Measurements from ENCODE around the gene RSPH1. TPM values are rescaled to one million over a fixed set of nuclear protein-coding genes. Genes with fewer than 3 reads are reported as not detected.

RSPH1 gene
- total RNA-seq, 2 experiments from 2014 or later: not detected

DNA sequence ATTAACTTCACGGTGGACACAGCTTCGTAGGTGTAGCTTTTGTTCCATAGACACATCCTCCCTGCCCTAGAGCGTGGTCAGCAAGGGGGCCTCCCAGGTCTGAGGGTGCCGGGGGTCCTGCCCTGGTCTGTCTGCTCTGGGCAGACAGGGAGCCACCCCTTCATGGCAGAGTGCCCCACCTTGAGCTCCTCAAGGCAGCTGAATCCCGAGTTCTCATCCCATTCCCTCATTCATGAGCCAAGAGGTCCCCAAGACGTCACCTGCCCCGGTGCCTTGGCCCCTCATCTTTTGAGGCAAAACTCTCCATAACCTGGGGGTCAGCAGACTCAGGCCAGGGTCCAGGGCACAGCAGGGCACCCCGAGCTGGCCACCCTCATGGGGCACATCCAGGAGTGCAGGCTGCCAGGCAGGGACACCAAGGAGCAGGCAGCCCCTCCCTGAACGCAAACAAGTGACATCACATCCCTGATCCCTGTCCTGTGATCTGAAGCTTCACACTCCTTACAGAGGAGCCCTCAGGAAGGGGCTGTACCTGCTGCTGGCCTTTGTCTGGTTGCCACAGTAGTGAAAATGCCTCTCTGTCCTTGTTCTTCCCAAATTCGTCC lies 69.0 kb downstream of the RSPH1 start:
- Mint-ChIP-seq H3K27ac (peak overlapping the region; percentile 63), H3K9me3 (ENCODE audit: low read depth) (peaks cover 3% of the 10 kb centered on the region), H3K36me3 (peaks cover 84% of the 10 kb centered on the region), H3K4me3 (no peak overlapping the region), H3K4me1 (peaks cover 54% of the 10 kb centered on the region), H3K27me3 (no peaks in the 10 kb centered on the region)
- ATAC-seq (no peak), DNase-seq (no peak)
- CTCF ChIA-PET: interaction anchor here (1.0 to 3.2 kb wide), 6 partner anchors 8 to 66 kb away, joined by 3 to 18 read pairs (median 4); partner anchors contain the start of gene UBASH3A

DNA sequence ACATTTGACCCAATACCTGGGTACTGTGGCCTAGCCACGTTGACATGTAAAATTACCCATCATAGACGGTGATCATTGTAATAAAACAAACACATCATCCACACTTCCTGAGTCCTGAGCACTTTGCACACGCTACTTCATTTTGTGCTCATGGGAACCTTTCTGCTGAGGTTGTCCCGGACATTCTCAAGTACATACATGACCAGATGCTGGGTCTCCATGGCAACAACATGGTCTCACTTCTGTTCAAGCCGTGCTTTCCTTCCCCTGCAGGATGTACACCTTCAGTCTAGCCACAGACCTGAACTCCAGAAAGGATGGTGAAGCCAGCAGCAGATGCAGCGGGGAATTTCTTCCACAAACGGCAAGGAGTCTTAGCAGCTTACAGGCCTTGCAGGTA lies 69.6 kb downstream of the RSPH1 start:
- H3K4me1 Mint-ChIP-seq: peaks cover 60% of the 10 kb centered on the region
- peak overlapping the region; percentile 93 for H3K27ac Mint-ChIP-seq
- DNase-seq (no peak), ATAC-seq (no peak)
- CTCF ChIA-PET: interaction anchor here (0.8 to 3.2 kb wide), 7 partner anchors 7 to 66 kb away, joined by 3 to 18 read pairs (median 3); partner anchors contain the start of gene UBASH3A
- no peaks in the 10 kb centered on the region for H3K9me3 Mint-ChIP-seq (ENCODE audit: low read depth)
- no peaks in the 10 kb centered on the region for H3K27me3 Mint-ChIP-seq
- peaks cover 84% of the 10 kb centered on the region for H3K36me3 Mint-ChIP-seq
- no peak overlapping the region for H3K4me3 Mint-ChIP-seq

DNA sequence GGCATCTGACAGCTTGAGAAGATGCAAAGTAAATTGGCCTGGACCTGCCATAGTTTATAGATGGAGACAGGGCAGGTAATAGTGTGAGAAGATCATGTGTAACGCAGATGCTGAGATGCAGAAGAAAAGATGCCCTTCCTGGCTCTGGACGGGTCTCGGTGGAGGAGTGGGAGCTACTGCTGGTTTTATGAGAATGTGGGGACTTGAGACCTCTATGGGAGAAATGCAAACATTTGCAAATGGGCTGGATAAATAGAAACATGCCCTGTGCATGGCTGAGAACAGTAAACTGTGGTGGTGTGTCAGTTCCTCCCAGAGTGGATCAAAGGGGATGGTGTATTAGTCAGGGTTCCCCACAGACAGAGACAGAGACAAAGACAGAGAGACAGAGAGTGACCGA lies 70.4 kb downstream of the RSPH1 start:
- Mint-ChIP-seq H3K27ac (peak overlapping the region; percentile 93), H3K9me3 (ENCODE audit: low read depth) (no peaks in the 10 kb centered on the region), H3K27me3 (no peaks in the 10 kb centered on the region), H3K36me3 (peaks cover 84% of the 10 kb centered on the region), H3K4me3 (peak overlapping the region; percentile 52), H3K4me1 (peaks cover 68% of the 10 kb centered on the region)
- peak; percentile 30 for ATAC-seq
- peak; percentile 61 for DNase-seq
- CTCF ChIA-PET: interaction anchor here (0.8 to 8.0 kb wide), 9 partner anchors 10 to 87 kb away, joined by 3 to 41 read pairs (median 4); partner anchors contain the start of gene UBASH3A

DNA sequence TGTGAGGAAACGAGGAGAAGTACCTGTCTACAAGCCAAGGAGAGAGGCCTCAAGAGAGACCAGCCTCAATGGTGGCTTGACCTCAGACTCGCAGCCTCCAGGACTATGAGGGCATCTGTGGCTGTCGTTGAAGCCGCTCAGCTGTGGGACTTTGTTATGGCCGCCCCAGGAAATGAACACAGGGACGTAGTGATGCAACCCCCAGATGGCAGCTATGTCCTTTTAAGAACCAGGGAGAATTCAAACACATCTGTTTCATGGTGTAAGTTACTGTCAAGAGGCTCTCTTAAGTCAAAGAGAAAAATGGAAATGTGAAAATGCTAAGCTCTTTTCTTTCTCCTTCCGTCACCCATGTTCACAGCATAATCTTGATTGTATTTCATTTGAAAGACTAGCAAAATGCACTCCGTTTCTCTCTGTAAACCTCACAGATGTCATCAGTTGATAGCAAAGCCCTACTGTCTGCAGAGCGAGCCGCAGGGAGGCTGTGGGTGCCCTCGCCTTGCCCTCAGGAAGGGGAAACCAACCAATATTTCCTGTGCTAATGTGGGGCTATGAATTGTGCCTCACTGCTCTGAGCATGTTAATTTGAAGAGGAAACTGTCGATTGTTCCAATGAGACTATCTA lies 71.0 kb downstream of the RSPH1 start:
- CTCF ChIA-PET: interaction anchor here (1.0 to 8.0 kb wide), 7 partner anchors 9 to 87 kb away, joined by 3 to 41 read pairs (median 7); partner anchors contain the start of gene UBASH3A
- ATAC-seq: peak; percentile 70
- Mint-ChIP-seq H3K27me3 (no peaks in the 10 kb centered on the region), H3K4me1 (peaks cover 72% of the 10 kb centered on the region), H3K27ac (peak overlapping the region; percentile 93), H3K9me3 (ENCODE audit: low read depth) (no peaks in the 10 kb centered on the region), H3K36me3 (peaks cover 82% of the 10 kb centered on the region), H3K4me3 (peak overlapping the region; percentile 52)
- DNase-seq: peak; percentile 93

- peaks cover 85% of the 10 kb centered on the region for H3K4me1 Mint-ChIP-seq
- CTCF ChIA-PET: interaction anchor here (1.2 to 8.0 kb wide), 7 partner anchors 9 to 42 kb away, joined by 3 to 41 read pairs (median 6); partner anchors contain the start of gene UBASH3A
- H3K27me3 Mint-ChIP-seq: no peaks in the 10 kb centered on the region
- peak overlapping the region; percentile 52 for H3K4me3 Mint-ChIP-seq
- peaks cover 5% of the 10 kb centered on the region for H3K9me3 Mint-ChIP-seq (ENCODE audit: low read depth)
- H3K36me3 Mint-ChIP-seq: peaks cover 82% of the 10 kb centered on the region
- H3K27ac Mint-ChIP-seq: peak overlapping the region; percentile 93
- no peak for DNase-seq
- no peak for ATAC-seq
These were observed 72.3 kb downstream of the RSPH1 start for GRCh38 chr21:42423685-42424084.

DNA sequence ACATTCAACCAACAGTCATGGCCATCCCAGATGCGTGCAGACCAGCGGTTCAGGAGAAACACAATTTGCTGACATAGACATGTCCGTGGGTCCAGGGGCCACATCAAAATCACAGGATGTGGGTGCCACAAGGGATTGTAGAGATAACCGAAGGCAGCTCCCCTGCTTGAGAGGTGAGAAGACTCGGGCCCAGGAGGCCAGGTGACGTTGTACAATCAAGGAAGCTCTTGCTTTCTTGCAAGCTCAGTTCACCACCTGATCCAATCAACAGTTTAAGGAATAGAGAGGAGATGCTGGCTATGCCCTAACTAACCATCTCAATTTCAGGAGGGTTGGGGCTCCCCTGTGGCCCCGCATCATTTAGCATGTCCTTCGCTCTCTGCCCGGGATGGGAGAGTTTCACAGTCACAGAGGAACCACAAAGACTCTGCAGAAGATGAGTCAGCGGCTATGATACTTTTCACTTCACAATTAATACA lies 72.8 kb downstream of the RSPH1 start:
- Mint-ChIP-seq H3K27ac (peak overlapping the region; percentile 93), H3K4me3 (peak overlapping the region; percentile 52), H3K4me1 (peaks cover 90% of the 10 kb centered on the region), H3K36me3 (peaks cover 84% of the 10 kb centered on the region), H3K27me3 (no peaks in the 10 kb centered on the region), H3K9me3 (ENCODE audit: low read depth) (peaks cover 5% of the 10 kb centered on the region)
- DNase-seq (peak; percentile 89), ATAC-seq (peak; percentile 59)
- CTCF ChIA-PET: interaction anchor here (0.7 to 8.0 kb wide), 9 partner anchors 9 to 42 kb away, joined by 3 to 41 read pairs (median 6); partner anchors contain the start of gene UBASH3A

Other genes with a start within 250 kb of the RSPH1 start
- not detected for gene TFF3, start 180.8 kb downstream of the RSPH1 start, total RNA-seq
- not detected for gene TFF2, start 145.2 kb downstream of the RSPH1 start, total RNA-seq
- not detected for gene TFF1, start 129.7 kb downstream of the RSPH1 start, total RNA-seq
- gene TMPRSS3, start 100.2 kb downstream of the RSPH1 start, total RNA-seq: 10 to 100 TPM; 22.3 to 27.4 TPM
- 10 to 100 TPM; 75.3 to 89.5 TPM for gene UBASH3A, start 92.3 kb downstream of the RSPH1 start, total RNA-seq
- gene SLC37A1, start 17.6 kb upstream of the RSPH1 start, total RNA-seq: 10 to 100 TPM; 14.0 to 14.8 TPM
- gene PDE9A, start 157.4 kb upstream of the RSPH1 start, total RNA-seq: 1 to 10 TPM; 2.0 to 6.8 TPM

Data from activated CD8-positive, alpha-beta memory T cell treated with anti-CD3 and anti-CD28 coated beads, Interleukin-2, amount 10 ng/mL, durations not matched to agents 7 days and 5 days (primary cell).